GM18502 (cell line): ENCODE results near the gene C1orf105.

Experiments
- ATAC-seq: cut with Tn5 transposase; IDR thresholded peaks from one replicate; pipeline ENCODE4 v1.9.1; 2021; ENCODE audit warnings: mild to moderate bottlenecking; ENCODE audit not compliant: unreplicated experiment, poor library complexity

The C1orf105 gene

DNA sequence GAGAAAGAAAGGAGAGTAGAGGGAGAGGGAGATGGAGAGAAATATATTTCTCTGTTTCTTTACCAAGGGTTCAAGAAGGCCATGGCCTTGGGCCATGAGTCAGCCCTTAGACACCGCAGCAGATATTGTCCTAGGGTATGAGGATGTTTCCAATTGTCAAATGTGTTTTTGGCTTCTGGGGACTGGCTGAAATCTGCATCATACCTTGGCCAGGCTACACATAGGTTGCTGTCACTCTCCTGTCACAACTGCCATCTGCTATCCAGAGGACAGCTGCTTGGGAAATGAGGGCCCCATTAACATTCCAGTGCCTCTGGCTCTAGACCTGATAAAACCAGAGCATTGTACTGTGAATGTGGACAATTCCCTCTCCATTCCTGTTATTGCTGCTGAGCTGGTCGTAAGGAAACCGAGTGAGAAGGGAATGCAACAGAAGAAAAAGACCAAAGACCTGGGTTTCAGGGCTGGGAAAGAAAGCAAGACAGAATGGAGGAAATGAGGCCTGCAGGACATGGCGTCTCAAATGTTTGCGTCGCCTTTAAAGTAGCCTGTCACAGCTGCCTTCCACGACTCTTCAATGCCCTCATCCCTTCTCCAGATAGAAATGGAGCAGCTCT, 32.2 kb downstream of the C1orf105 start:
- ATAC-seq = no peak

DNA sequence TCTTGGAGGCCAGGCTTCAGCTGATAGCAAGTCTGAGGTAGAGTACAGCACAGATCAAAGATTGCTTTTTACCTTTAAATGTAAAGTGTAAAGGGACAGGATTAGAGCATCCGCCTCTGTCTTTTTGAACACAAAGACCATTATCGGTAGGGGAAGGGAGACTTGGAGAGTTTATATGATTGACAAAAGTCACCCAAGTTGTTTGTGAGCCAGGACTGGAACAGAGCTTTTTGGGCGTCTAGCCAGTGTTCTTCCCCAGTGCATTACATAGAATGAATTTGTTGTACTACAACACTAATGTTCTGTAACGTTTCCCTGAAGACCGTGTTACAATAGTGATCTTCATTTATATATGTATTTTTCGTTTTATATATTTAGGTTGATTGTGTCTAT, 32.7 kb downstream of the C1orf105 start:
- no peak for ATAC-seq

DNA sequence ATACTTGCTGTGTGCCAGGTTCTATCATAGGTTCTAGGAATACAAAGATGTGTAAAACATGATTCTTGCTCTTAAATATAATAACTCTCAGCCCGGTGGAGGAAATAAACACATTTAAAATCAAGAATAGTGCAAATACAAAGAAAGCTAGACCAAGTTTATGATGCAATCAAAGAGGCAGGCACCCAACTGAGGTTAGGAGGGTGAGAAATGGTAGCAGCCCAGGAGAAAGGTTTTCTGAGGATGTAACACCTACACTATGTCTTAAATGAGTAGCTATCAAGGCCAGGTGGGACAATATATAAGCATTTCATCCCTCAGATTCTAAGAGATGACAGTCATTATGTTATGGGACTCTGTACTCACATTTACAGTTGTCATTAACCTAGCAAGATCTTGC, 33.1 kb downstream of the C1orf105 start:
- no peak for ATAC-seq

DNA sequence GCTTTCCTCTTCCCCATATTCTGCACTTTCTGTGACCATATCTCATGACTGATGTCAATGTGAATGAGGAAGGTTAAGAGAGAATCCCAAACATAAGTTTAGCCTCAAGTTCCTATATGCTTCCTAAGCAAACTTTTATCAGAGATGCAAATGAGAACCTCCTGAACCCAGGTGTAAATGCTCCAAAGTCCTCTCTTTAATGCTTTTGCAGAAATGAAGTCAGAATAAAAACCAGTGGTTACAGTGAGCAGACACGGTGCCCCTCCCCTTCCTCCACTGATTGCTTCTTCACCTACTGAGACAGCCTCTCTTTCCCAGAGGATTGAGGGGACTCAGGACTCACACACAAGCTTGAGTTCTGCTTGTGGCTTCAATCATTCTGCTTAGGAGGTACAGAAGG, 35.0 kb downstream of the C1orf105 start:
- ATAC-seq = no peak

DNA sequence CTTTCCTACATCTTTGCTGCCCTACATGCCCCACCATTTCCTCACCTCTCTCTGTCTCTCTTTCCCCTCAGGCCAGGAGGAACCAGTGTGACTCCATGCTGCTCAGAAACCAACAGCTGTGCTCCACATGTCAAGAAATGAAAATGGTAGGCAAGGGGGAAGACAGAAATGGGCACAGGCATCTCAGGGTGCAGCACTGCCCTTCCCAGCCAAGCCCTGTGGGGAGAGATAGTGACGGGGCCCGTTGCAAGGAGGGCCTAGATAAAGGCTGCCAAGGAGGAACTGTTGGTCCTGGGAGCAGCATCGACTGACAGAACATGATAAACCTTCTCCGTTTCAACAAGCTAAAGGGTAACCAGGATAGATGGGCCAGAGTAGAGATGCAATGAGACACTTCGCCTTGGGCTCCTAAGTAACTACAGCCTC, 35.9 kb downstream of the C1orf105 start:
- no peak for ATAC-seq

DNA sequence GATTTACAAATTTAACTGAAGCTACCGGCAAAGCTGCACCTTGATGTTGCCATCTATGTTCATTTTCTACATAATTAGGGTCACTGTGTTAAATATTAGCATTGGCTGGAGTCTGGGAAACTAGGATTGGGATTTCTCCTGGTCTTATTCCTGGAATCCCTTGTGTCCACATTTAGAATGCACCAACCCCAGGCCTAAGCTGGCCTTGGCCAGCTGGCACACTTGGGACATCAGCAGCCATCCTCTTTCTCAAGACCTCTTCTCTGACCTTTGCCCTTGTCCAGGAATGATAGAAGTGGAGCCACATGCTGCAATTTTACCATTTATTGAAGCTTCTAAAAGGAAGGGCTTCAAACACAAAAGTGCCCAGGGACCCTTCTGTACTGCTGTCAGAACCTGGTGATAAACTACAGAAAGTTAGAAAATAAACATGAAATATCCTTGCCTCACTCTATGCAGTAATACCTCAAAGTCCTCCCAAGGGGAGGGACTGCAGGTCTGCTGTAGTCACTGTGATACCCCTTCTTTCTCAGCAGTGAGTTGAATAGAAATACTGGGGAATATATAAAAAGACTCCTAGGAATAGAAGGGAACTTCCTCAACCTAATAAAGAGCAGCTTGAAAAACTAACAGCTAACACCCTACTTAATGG, 37.1 kb downstream of the C1orf105 start:
- no peak for ATAC-seq

DNA sequence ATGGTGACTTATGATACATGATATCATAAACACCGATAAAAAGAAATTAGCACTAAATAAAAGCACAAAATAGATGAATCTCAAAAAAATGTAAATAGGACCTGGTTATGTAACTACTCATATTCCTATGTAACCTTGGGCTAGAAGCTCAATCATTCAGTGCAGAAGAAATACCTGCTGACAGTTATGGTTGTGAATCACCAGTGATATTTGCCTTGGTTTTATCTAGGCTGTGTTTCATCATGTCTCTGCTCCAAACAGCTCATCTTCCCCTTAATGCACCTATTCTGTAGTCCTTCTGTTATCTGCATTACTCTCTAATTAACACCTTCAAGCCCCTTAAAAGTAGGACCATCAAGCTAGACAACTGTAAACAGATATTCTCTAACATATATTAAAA, 39.7 kb downstream of the C1orf105 start:
- ATAC-seq = no peak

DNA sequence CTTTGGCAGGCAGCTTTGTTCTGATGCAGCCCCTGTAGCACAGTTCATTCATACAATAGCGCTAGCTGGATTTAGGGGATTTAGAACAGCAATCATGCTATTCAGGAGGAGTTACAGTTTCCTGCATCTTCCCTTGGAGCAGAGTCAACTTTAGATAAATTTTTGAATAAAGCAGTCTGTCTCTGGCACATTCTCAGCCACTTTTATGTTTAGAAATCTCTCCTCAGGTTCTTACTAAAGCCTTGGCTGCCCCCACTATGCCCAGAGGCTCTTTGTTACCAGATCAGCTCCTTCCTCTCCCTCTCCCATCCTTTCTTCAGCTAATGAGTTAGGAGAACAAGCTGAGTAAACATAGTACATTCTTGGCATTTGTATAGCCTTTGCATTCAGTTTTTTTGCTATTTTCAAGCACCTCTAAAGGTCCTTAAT, 40.4 kb downstream of the C1orf105 start:
- ATAC-seq = no peak

DNA sequence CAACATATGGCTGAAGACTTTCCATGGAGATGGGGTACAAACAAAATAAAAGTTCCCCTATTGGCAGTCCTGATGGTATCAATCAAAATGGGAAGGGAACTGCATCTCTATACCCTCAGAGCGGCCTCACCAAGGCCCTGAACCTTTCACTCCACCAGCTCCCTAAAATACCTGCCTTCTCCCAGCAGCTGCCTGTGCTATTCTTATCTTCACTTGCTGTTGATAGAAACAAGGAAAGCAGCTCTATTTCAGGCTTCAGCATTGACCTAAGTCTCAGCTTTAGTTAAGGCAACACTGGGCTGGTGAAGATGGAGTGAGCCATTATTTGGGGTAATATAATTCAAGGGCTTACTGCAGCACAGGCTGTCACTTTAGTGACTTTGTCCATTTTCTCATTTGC, 45.1 kb downstream of the C1orf105 start:
- no peak for ATAC-seq

DNA sequence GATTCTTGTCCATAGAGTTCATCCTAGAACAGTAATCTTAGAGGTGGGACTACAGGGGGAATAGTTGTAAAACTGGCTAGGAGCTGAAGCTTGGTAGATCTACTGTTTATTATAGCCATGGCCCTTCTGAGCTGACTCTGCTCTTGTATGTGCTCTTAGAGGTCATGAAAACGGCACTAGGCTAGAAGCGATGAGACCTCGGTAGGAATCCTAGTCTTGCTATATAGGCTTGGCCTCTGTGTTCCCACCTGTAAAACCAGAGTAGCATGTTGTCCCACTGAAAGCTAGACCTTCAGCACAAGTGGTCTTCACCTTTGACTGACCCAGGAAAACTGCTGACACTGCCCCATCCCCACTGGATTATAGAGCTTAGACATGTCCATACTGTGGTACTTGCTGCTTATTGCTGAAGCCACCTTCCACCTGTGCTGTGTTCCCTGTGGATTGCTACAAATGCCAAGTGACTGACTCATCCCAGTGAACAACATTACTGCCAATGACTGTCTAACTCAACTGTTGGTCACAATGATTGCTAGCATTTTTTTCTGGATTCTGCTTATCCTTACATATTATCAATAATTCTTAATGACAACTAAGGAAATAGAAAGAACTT, 46.4 kb downstream of the C1orf105 start:
- ATAC-seq = no peak

DNA sequence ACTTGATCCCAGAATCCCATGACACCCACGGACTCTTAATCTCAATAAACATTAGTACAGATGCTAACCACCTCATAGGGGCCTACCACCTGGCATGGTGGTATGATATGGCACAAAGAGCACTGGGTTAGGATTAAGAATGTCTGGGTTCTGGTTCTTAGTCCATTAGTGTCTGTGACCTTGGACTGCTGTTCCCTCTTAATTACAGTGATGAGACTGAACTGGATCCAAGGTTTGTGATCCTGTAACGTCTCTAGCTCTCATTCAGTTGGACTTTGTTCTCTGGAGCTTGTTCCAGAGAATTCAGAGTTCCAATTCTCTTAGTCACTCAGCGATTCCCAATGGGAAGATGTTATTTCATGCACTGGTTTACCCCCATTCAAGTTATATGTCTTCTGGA, 47.0 kb downstream of the C1orf105 start:
- no peak for ATAC-seq

DNA sequence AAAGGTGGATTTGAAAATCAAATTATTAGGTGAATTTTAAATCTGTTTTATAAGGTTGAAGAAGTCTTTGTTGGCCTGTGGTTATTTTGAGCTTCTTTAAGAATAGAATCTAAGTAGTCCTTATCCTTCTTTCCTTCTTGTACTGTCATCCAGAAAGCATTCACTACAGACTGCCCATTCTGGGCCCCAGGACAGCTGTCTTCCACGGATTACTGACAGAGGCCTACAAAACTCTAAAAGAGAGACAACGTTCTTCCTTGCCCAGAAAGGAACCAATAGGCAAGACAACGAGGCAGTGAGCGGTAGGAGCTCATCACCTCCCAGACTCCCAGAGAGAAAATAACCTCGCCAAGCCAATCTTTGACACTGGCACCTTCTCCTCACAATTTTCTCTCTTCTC, 47.8 kb downstream of the C1orf105 start:
- no peak for ATAC-seq

DNA sequence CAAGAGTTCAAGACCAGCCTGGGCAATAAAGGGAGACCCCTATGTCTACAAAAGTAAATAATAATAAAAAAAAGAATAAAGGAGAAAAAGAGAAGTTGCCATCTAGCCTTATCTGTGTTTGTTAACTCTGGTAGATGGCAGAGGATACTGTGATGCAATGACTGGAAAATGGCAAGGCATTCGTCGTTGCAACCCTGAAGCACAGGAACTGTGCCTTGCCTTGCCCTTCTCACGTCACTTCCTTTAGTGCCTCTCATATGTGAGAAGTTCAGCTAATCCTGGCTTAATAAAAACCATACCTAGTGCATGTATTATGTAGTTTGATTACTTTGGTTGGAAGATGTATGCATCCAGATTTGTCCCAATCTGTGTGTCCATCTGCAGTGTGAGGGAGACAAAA, 49.2 kb downstream of the C1orf105 start:
- ATAC-seq = no peak

DNA sequence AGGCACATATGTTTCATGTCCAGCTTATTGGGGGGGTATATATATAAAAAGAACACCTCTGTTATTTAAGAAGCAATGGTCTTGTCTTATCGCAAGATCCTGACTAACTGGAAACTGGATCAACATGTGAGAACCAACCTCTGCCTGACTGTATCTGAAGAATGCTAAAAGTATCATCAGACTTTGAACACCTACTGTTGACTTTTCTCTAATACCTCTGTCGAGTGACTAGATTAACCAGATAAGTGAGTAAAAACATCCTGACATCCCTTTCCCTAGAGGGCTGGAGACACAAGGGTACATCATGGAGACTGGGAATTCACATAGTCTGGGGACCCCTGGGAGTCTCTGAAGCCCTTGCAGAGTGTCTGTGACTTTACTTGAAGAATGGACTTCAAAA, 49.7 kb downstream of the C1orf105 start:
- no peak for ATAC-seq

DNA sequence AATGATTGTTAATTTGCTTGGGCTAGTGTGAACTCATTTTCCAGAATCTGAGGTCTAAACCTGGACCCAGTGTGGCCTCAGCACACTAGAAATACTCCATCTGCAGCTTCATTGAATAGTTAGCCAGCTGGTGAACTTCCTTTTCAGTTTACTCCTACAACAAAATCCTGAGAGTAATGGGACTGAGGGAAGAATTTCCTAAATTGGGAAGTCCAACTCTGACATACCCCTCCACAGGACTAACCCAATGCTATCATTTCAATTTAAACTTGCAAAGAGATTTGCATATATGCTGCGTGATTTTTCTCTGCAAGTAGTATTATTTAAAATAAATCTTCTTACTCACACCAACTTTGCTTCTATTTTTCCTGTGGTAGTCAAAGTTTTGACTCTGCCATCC, 51.2 kb downstream of the C1orf105 start:
- ATAC-seq = no peak

DNA sequence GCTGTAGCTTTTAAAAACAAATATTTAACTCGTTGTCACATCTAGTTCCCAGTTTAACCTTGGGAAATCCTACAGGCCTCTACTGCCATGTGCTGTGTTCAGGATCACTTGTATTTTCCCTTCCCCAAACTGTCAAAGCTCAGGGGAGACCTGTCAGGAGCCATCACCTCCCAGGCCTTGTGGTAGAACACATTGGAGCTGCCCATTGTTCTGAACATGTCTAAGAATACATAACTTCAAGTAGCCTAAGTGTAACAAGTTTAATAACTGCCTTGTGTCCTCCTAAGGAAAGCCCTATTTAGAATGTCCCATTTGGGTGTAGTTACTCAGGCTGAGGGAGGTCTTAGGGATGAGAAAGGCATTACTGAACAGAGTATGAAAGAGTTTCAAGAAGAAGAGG, 52.0 kb downstream of the C1orf105 start:
- no peak for ATAC-seq

DNA sequence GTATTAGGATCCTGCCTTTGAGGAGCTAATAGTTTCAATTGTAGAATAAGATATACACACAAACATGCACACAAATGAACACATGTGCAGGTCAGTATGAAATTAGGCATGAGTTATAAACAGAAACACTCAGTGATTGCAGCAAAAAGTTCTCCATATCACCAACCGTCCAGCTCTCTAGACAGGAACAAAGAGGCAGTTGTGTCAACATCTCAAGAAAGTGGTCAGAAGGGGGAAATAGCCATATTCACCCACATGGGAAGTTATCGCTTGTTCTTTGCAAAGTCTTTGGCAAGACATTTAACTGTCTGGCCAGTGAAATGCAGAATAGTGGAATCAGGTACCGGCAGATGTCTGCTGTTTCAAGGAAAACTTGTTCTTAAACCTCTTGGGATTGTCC, 52.8 kb downstream of the C1orf105 start:
- no peak for ATAC-seq

DNA sequence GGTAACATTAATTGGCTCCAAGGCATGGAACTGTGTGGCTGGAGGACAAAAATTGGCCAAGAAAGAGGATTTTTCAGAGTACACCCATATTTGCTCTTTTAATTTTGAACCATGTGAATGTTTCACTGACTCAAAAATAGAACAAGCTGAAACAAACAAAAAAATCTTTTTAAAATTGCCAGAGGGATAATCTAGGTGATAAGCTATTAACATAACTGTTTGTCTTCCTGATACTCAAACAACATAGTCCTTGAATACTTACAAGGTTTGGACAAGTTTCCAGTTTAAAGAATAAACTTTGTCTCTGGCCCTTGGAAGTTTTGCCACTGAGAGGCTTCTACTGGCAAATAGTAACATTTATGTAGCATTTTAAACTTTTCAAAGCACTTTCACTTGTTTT, 53.4 kb downstream of the C1orf105 start:
- no peak for ATAC-seq

DNA sequence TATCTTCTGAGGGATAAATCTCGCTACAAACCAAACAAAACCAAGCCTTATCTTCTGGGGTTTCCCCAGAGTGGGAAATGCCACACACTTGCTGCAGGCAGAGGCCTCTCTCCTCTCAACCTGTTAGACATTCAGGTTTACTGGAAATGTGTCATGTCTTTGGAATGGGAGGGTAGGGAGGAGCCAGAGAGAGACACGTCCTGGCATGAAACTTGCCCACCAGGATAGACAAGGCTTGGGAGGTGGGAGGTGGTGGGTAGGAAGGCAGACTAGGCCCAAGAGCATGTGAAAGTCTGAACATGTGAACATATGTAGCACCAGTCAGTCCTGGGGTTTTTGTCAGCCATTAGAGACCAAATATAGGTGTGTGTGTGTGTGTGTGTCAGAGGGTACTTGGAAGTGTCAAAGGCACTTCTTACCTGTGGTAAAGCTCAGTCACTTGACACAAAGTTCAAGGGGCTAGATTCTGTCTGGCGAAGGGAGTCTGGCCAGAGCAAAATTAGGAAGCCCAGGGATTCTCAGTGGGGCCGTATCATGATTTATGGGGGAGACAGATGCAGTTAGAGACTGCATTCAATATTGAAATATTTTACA, 55.8 kb downstream of the C1orf105 start:
- no peak for ATAC-seq

DNA sequence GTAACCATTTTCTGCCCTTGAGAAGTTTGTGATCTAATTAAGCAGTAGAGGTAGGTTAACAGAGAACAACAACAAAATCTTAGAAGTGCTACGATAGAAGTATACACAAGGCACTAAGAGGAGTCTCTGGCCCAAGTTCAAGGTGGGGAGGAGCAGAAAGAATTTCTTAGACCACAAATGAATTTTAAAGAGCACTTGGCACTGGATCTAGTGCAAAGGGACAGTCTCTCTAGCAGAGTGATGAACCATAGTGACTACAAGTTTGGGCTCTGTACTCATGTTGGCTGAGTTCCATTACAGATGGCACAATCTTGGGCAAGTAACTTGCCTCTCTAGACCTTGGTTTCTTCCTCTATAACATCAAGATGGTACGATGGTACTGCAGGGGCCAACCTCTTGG, 56.7 kb downstream of the C1orf105 start:
- ATAC-seq = no peak

DNA sequence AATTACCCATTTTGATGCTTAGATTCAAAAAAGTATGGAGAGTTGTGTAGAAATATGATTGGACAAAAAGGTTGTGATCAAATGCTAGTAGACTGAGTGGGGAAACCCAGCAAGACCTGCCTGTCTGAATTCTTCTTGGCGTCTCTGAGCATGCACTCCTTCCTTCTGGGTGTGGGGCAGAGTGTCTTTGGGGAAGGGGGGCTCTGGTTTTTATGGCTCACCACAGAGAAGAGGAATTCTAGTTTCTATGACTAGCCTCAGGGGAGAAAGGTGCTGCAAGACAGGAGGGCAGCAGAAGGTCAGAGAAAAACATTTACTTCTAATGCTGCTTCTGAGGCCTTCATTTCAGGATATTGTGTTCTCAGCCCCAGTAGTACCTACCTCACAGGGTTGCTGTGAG, 57.3 kb downstream of the C1orf105 start:
- ATAC-seq = no peak

DNA sequence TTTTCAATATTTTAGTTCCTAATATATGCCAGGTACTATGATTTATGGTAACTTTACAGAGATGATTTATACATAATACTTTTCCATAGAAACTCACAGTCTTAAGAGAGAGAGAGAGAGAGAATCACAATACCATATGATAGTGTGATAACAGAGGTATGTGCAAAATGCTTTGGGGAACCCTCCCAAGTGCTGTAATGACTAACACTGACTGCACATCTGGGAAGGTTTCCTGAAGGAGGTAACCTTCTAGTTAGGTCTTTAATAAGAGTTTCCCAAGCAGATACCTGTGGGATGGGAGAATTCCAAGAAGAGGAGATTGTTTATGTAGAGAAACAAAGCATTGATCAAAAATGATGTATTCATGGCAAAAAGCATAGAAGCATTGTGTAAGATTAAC, 58.0 kb downstream of the C1orf105 start:
- ATAC-seq = no peak
